Thoracic aorta (tissue), 2 donors: ENCODE results near the gene SCP2. TPM values are rescaled to one million over a fixed set of nuclear protein-coding genes. Genes with fewer than 3 reads are reported as not detected.

Experiments
- ATAC-seq: fragments of 150-250 bp; one replicate; pipeline ENCODE4 v1.8.0; 2017; ENCODE audit warnings: low read depth; ENCODE audit not compliant: insufficient number of reproducible peaks, low FRiP score
- DNase-seq: peaks from one replicate; pipeline ENCODE4 v3.0.0-alpha.2; 2020; ENCODE audit warnings: low spot score
- H3K27ac ChIP-seq, 2 donors: fragments of 200-600 bp; sonication (generic); 1 replicate in 1 of 2; 2 replicates in 1 of 2; pipeline ENCODE4 v1.5.1; 2016; ENCODE audit warnings: mild to moderate bottlenecking in 2 of 2, moderate library complexity in 2 of 2
- H3K27me3 ChIP-seq: fragments of 200-600 bp; sonication (generic); replicated peaks from 2 replicates; pipeline ENCODE4 v1.6.0; 2016; ENCODE audit warnings: mild to moderate bottlenecking; ENCODE audit not compliant: insufficient read depth
- H3K36me3 ChIP-seq: fragments of 200-600 bp; sonication (generic); one replicate; pipeline ENCODE4 v1.5.1; 2016
- H3K4me1 ChIP-seq, 2 donors: fragments of 200-600 bp; sonication (generic); 1 replicate in 1 of 2; 2 replicates in 1 of 2; pipeline versions ENCODE4 v1.5.1 to v1.6.0; 2016; ENCODE audit warnings: low read depth in 2 of 2, mild to moderate bottlenecking in 1 of 2; ENCODE audit not compliant: control insufficient read depth in 1 of 2
- H3K4me3 ChIP-seq: fragments of 200-600 bp; sonication (generic); 2 replicates; pipeline ENCODE4 v1.5.1; 2016; ENCODE audit warnings: mild to moderate bottlenecking
- H3K9me3 ChIP-seq: fragments of 200-600 bp; sonication (generic); 2 replicates; pipeline ENCODE4 v1.5.1; 2016
- CTCF ChIP-seq: fragments of 200-600 bp; sonication (generic); IDR thresholded peaks from one replicate; pipeline ENCODE4 v1.5.1; 2019; ENCODE audit warnings: antibody characterized with exemption
- total RNA-seq, 2 donors: library from RNA; depleted of rRNA; stranded (reverse); fragments of >200 nt; gene quantifications; one replicate each; pipeline versions ENCODE4 v1.1.0 to v1.2.3, GENCODE V29; 2016

SCP2 gene
- total RNA-seq, 2 donors from 2014 or later = 75.1 to 99.9 TPM

DNA sequence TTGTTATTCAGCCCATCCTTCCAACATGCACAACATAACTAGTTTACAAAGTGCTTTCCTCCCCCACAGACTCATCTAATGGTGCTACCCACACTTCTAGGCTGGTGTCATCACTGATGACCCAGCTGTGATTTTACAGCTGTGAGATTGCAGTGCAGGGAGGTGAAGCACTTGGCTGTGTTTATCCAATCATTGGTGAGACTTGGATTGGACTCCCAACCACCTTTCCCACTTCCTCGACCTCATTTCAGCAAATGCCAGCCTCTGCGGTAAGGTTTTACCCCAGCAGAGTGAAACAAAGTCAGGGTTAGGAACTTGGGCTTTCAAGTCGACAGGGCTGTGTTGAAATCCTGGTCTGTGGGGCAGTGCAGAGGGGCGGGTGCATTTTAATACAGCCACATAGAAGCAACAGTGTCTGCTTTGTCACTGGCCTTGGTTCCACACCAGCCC, 27.6 kb upstream of the SCP2 start:
- H3K9me3 ChIP-seq = no peaks in the 10 kb centered on the region
- no peak for TF ChIP-seq CTCF
- H3K27ac ChIP-seq = no peak overlapping the region
- ATAC-seq = no peak
- no peak overlapping the region for H3K4me3 ChIP-seq
- no peaks in the 10 kb centered on the region for H3K4me1 ChIP-seq
- no peak for DNase-seq
- H3K27me3 ChIP-seq = no peaks in the 10 kb centered on the region
- H3K36me3 ChIP-seq = no peaks in the 10 kb centered on the region

DNA sequence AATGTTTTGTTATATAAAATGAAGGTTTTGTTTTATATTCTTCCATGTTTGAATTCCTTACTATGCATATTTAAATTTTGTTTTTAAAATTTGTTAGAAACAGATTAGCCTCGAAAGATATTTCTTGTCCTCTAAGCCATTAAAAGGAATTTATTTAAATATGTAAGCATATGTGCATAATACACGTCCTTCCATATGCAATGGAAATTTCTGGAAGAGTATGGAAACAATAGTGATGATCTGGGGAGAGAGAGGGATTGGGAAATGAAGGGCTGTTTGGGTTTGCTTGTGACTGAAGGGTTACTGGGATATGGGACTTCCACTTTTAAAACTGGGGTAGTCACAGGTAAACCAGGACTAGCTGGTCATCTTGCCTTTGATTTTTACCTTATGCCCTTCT, 26.7 kb upstream of the SCP2 start:
- no peak for ATAC-seq
- TF ChIP-seq CTCF = no peak

DNA sequence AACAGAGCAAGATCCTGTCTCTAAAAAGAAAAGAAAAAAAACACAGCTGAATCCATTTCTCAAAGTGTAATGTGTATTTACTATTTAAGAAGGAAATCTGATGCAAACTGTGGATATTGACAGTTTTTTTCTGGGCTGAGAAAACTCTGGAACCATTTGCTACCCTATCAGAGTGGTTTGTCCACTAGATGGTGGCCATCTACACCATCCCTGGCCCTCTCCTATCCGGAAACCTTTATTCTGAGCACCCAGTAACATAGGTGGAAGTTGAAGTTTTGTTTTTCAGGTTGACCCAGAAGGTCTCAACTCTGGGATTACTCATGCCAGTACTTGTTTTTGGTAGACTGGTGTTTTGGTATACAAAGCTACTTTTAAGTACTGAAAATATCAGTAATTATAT, 25.7 kb upstream of the SCP2 start:
- Histone ChIP-seq H3K9me3 (no peaks in the 10 kb centered on the region), H3K4me1 (peaks cover 3 to 18% of the 10 kb centered on the region in 2 donors), H3K36me3 (no peaks in the 10 kb centered on the region), H3K4me3 (no peak overlapping the region), H3K27me3 (no peaks in the 10 kb centered on the region), H3K27ac (no peak overlapping the region)
- ATAC-seq = no peak
- TF ChIP-seq CTCF = no peak
- DNase-seq = no peak

More for the DNA sequence above, 26.7 kb upstream of the SCP2 start:
- no peak overlapping the region for H3K27ac ChIP-seq
- no peaks in the 10 kb centered on the region for H3K27me3 ChIP-seq
- H3K36me3 ChIP-seq = no peaks in the 10 kb centered on the region
- no peak for DNase-seq
- no peaks in the 10 kb centered on the region for H3K9me3 ChIP-seq
- H3K4me3 ChIP-seq = no peak overlapping the region
- H3K4me1 ChIP-seq = peaks cover 0 to 8% of the 10 kb centered on the region in 2 donors

GRCh38 chr1:52904208-52904926, 22.7 kb upstream of the SCP2 start:
- DNase-seq (no peak), ATAC-seq (no peak)
- Histone ChIP-seq H3K9me3 (no peaks in the 10 kb centered on the region), H3K4me1 (peaks cover 3 to 20% of the 10 kb centered on the region in 2 donors), H3K36me3 (peaks cover 8% of the 10 kb centered on the region), H3K27ac (no peak overlapping the region), H3K4me3 (no peak overlapping the region), H3K27me3 (no peaks in the 10 kb centered on the region)
- TF ChIP-seq CTCF = no peak

- Histone ChIP-seq H3K27me3 (no peaks in the 10 kb centered on the region), H3K4me3 (no peak overlapping the region), H3K27ac (peak overlapping the region; percentile 24 to 64), H3K36me3 (peaks cover 8% of the 10 kb centered on the region), H3K4me1 (peaks cover 3 to 20% of the 10 kb centered on the region in 2 donors), H3K9me3 (no peaks in the 10 kb centered on the region)
- ATAC-seq (no peak), DNase-seq (no peak)
- TF ChIP-seq CTCF = no peak
Measured at GRCh38 chr1:52904927-52905698, 22.0 kb upstream of the SCP2 start.
